Measurements from ENCODE around the gene SKAP1.

DNA sequence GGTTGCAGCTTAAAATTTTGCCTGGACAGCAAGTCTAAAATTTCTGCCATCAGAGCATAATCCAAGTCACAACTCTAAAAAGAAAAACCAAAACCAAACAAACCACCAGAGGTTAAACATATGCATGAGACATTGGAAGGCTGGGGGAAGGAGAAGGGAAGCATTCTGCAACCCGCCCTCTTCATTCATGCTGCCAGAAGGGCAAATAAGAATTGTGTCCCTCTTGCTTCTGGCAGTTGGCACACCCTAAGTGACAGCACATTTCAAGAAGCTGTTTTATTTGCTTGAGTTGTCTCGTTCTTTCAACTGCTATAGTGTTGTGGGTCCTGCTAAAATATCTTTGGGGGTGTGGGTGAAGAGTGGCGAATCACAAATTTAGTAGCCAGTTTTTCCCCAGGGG is 99.6 kb downstream of the SKAP1 start:
- TF ChIP-seq, protein P1, sequence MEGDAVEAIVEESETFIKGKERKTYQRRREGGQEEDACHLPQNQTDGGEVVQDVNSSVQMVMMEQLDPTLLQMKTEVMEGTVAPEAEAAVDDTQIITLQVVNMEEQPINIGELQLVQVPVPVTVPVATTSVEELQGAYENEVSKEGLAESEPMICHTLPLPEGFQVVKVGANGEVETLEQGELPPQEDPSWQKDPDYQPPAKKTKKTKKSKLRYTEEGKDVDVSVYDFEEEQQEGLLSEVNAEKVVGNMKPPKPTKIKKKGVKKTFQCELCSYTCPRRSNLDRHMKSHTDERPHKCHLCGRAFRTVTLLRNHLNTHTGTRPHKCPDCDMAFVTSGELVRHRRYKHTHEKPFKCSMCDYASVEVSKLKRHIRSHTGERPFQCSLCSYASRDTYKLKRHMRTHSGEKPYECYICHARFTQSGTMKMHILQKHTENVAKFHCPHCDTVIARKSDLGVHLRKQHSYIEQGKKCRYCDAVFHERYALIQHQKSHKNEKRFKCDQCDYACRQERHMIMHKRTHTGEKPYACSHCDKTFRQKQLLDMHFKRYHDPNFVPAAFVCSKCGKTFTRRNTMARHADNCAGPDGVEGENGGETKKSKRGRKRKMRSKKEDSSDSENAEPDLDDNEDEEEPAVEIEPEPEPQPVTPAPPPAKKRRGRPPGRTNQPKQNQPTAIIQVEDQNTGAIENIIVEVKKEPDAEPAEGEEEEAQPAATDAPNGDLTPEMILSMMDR (IDR thresholded peaks at IDR 0.05) = no peak
- TF ChIP-seq POLR2A (IDR thresholded peaks at IDR 0.05) = no peak
